H9 (cell line): ENCODE results near the gene CMSS1. TPM values are rescaled to one million over a fixed set of nuclear protein-coding genes. Genes with fewer than 3 reads are reported as not detected.

Experiments
- DNase-seq: peaks from one replicate; pipeline ENCODE4 v3.0.0-alpha.2; 2017
- H2AFZ ChIP-seq: one replicate; pipeline ENCODE4 v1.6.1; 2013; ENCODE audit warnings: mild to moderate bottlenecking, low read length, control low read depth, moderate library complexity
- H2AK5ac ChIP-seq: 2 replicates; pipeline ENCODE4 v1.6.1; 2013; ENCODE audit warnings: low read length, control low read depth, mixed read lengths; ENCODE audit not compliant: insufficient read length
- H2BK120ac ChIP-seq: one replicate; pipeline ENCODE4 v1.6.1; 2013; ENCODE audit warnings: low read depth, mild to moderate bottlenecking, low read length, control low read depth, inconsistent platforms; ENCODE audit not compliant: poor library complexity, severe bottlenecking
- H2BK12ac ChIP-seq: 2 replicates; pipeline ENCODE4 v1.6.1; 2013; ENCODE audit warnings: low read length, control low read depth, mixed read lengths, low read depth; ENCODE audit not compliant: insufficient read length
- H2BK15ac ChIP-seq: 2 replicates; pipeline ENCODE4 v1.6.1; 2013; ENCODE audit warnings: low read depth, low read length, control low read depth
- H2BK20ac ChIP-seq: one replicate; pipeline ENCODE4 v1.6.1; 2013; ENCODE audit warnings: low read depth, mild to moderate bottlenecking, low read length, control low read depth, inconsistent platforms; ENCODE audit not compliant: poor library complexity, severe bottlenecking
- H2BK5ac ChIP-seq: 2 replicates; pipeline ENCODE4 v1.6.1; 2013; ENCODE audit warnings: low read length, control low read depth, mixed read lengths; ENCODE audit not compliant: insufficient read length
- H3K14ac ChIP-seq: 2 replicates; pipeline ENCODE4 v1.6.1; 2013; ENCODE audit warnings: low read length, control low read depth; ENCODE audit not compliant: insufficient read depth
- H3K18ac ChIP-seq: 2 replicates; pipeline ENCODE4 v1.6.1; 2013; ENCODE audit warnings: low read depth, mild to moderate bottlenecking, mixed read lengths, low read length, control low read depth; ENCODE audit not compliant: insufficient read length
- H3K23ac ChIP-seq: 2 replicates; pipeline ENCODE4 v1.6.1; 2013; ENCODE audit warnings: low read length, control low read depth, mixed read lengths, low read depth; ENCODE audit not compliant: insufficient read length
- H3K23me2 ChIP-seq: 2 replicates; pipeline ENCODE4 v1.6.1; 2013; ENCODE audit warnings: low read depth, mild to moderate bottlenecking, mixed read lengths, low read length, control low read depth; ENCODE audit not compliant: insufficient read length, poor library complexity, severe bottlenecking
- H3K27ac ChIP-seq: 2 replicates; pipeline ENCODE4 v1.5.1; 2013; ENCODE audit warnings: low read length, control low read depth, mixed read lengths, low read depth; ENCODE audit not compliant: insufficient read length
- H3K27me3 ChIP-seq: 2 replicates; pipeline ENCODE4 v1.6.1; 2013; ENCODE audit warnings: low read length, control low read depth, inconsistent platforms; ENCODE audit not compliant: insufficient read depth
- H3K4ac ChIP-seq: 2 replicates; pipeline ENCODE4 v1.6.1; 2013; ENCODE audit warnings: low read depth, mild to moderate bottlenecking, control low read depth, inconsistent platforms, low read length, moderate library complexity
- H3K4me1 ChIP-seq: 2 replicates; pipeline ENCODE4 v1.6.1; 2013; ENCODE audit warnings: low read length, control low read depth, inconsistent platforms; ENCODE audit not compliant: insufficient read depth
- H3K4me2 ChIP-seq: 2 replicates; pipeline ENCODE4 v1.6.1; 2013; ENCODE audit warnings: low read length, control low read depth, mixed read lengths; ENCODE audit not compliant: insufficient read length, insufficient read depth
- H3K56ac ChIP-seq: 2 replicates; pipeline ENCODE4 v1.6.1; 2013; ENCODE audit warnings: low read depth, mild to moderate bottlenecking, mixed read lengths, low read length, control low read depth; ENCODE audit not compliant: insufficient read length
- H3K79me1 ChIP-seq: 2 replicates; pipeline ENCODE4 v1.6.1; 2013; ENCODE audit warnings: low read depth, mild to moderate bottlenecking, moderate library complexity, low read length, control low read depth, inconsistent platforms; ENCODE audit not compliant: insufficient read depth, poor library complexity, severe bottlenecking
- H3K79me2 ChIP-seq: 2 replicates; pipeline ENCODE4 v1.6.1; 2013; ENCODE audit warnings: low read length, control low read depth, inconsistent platforms; ENCODE audit not compliant: insufficient read depth
- H3K9ac ChIP-seq: 2 replicates; pipeline ENCODE4 v1.6.1; 2013; ENCODE audit warnings: low read length, control low read depth, mixed read lengths; ENCODE audit not compliant: insufficient read length; ENCODE audit errors: extremely low read depth
- H3K9me3 ChIP-seq: one replicate; pipeline ENCODE4 v1.6.1; 2013; ENCODE audit warnings: low read depth, low read length, inconsistent platforms; ENCODE audit not compliant: control insufficient read depth
- H3T11ph ChIP-seq: one replicate; pipeline ENCODE4 v1.6.1; 2013; ENCODE audit warnings: mild to moderate bottlenecking, low read length, control low read depth, inconsistent platforms
- H4K20me1 ChIP-seq: one replicate; pipeline ENCODE4 v1.6.1; 2013; ENCODE audit not compliant: control insufficient read depth, insufficient read length, insufficient read depth
- H4K5ac ChIP-seq: 2 replicates; pipeline ENCODE4 v1.6.1; 2013; ENCODE audit warnings: low read depth, mild to moderate bottlenecking, mixed read lengths, low read length, control low read depth; ENCODE audit not compliant: insufficient read length
- H4K8ac ChIP-seq: replicated peaks from 2 replicates; pipeline ENCODE4 v1.6.1; 2013; ENCODE audit warnings: low read length, control low read depth, mixed read lengths, low read depth; ENCODE audit not compliant: insufficient read length
- H4K91ac ChIP-seq: 2 replicates; pipeline ENCODE4 v1.6.1; 2013; ENCODE audit warnings: low read depth, mild to moderate bottlenecking, moderate library complexity, mixed read lengths, low read length, control low read depth; ENCODE audit not compliant: insufficient read length
- H3K27ac Mint-ChIP-seq, 3 experiments: 2 replicates in 2 of 3; 3 replicates in 1 of 3; pipeline ENCODE4 v1.8.0; 2020 to 2021; ENCODE audit warnings: mixed read lengths in 3 of 3, mild to moderate bottlenecking in 1 of 3, moderate library complexity in 1 of 3
- H3K27me3 Mint-ChIP-seq: 2 replicates; pipeline ENCODE4 v1.8.0; 2021; ENCODE audit warnings: low read depth, mild to moderate bottlenecking, moderate library complexity, mixed read lengths
- H3K36me3 Mint-ChIP-seq, 3 experiments: 2 replicates in 2 of 3; 3 replicates in 1 of 3; pipeline ENCODE4 v1.8.0; 2020 to 2021; ENCODE audit warnings: low read depth in 3 of 3, mixed read lengths in 3 of 3; ENCODE audit not compliant: insufficient read depth in 1 of 3
- H3K4me1 Mint-ChIP-seq, 2 experiments: 2 replicates each; pipeline ENCODE4 v1.8.0; 2020; ENCODE audit warnings: mixed read lengths in 2 of 2
- H3K4me3 Mint-ChIP-seq, 2 experiments: 2 replicates in 1 of 2; 3 replicates in 1 of 2; pipeline ENCODE4 v1.8.0; 2020 to 2021; ENCODE audit warnings: mild to moderate bottlenecking in 2 of 2, mixed read lengths in 2 of 2, moderate library complexity in 1 of 2
- H3K9me3 Mint-ChIP-seq, 2 experiments: 2 replicates in 1 of 2; 3 replicates in 1 of 2; pipeline ENCODE4 v1.8.0; 2020; ENCODE audit warnings: mild to moderate bottlenecking in 2 of 2, mixed read lengths in 2 of 2, moderate library complexity in 1 of 2
- WGBS: extraction: QIAGEN DNeasy Blood & Tissue Kit; methylation state at CpG from one replicate; pipeline ENCODE4 v1.1.7; 2013; ENCODE audit warnings: missing lambda C conversion rate, low lambda C conversion rate, mixed read lengths; ENCODE audit not compliant: insufficient read length; ENCODE audit errors: extremely low coverage; 5-methylcytosine and 5-hydroxymethylcytosine counted together
- total RNA-seq: library from RNA; stranded (reverse); gene quantifications from 2 replicates; pipeline ENCODE4 v1.2.1, GENCODE V29; 2021
- TF ChIP-seq, protein P1 (sequence below): fragments of 200-600 bp; sonication (generic); conservative IDR thresholded peaks from 3 replicates; pipeline ENCODE4 v1.8.0; 2021; ENCODE audit warnings: antibody characterized with exemption, mild to moderate bottlenecking

CMSS1 gene
- total RNA-seq, 1 experiment from 2014 or later, result 61.8 TPM

DNA sequence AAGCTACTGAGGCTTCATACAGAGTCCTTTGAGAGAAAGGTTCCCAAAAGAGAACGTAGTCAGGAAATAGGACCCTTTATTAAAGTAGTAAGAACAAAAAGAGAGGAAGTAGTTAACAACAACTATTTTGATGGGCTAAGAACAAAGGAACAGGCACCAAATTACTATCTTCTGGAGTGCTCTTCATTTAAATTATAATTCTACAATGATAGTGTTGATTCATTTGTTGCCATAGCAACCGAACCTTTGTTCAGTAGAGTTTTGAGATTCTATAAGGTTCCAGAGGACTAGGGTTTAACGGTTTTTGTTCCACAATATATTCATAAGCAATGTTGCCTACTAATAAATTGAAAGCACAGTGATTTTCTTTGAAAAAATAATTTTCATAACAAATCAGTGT is 78.8 kb downstream of the CMSS1 start:
- Histone ChIP-seq H3K27ac (peak overlapping the region; percentile 90), H2BK5ac (no peak overlapping the region), H2BK15ac (no peak overlapping the region), H2AK5ac (peak overlapping the region; percentile 54), H3K79me2 (no peaks in the 10 kb centered on the region; the same call in 1 of the 2 replicates), H3K56ac (no peak overlapping the region), H4K8ac (no peak overlapping the region), H3K9me3 (no peaks in the 10 kb centered on the region), H3K9ac (no peak overlapping the region), H2AFZ (no peak overlapping the region), H4K5ac (no peak overlapping the region), H3T11ph (no peak overlapping the region), H3K4me1 (peaks cover 6% of the 10 kb centered on the region; the same call in 1 of the 2 replicates), H4K20me1 (no peaks in the 10 kb centered on the region), H3K79me1 (no peaks in the 10 kb centered on the region), H3K4ac (no peak overlapping the region; the same call in 1 of the 2 replicates), H3K27me3 (no peaks in the 10 kb centered on the region), H2BK12ac (no peak overlapping the region), H3K14ac (no peak overlapping the region), H3K23me2 (no peaks in the 10 kb centered on the region), H2BK20ac (no peak overlapping the region), H4K91ac (no peak overlapping the region), H3K23ac (no peak overlapping the region), H2BK120ac (no peak overlapping the region), H3K18ac (no peak overlapping the region), H3K4me2 (no peak overlapping the region)
- no peaks in the 10 kb centered on the region for H3K27me3 Mint-ChIP-seq
- DNase-seq, result no peak
- WGBS, result no CpG with 5 or more reads among the region's 3 CpGs
- peak overlapping the region; percentile 76 to 93 (median 79); a peak in 5 of 7 replicates for H3K27ac Mint-ChIP-seq
- TF ChIP-seq, protein P1, sequence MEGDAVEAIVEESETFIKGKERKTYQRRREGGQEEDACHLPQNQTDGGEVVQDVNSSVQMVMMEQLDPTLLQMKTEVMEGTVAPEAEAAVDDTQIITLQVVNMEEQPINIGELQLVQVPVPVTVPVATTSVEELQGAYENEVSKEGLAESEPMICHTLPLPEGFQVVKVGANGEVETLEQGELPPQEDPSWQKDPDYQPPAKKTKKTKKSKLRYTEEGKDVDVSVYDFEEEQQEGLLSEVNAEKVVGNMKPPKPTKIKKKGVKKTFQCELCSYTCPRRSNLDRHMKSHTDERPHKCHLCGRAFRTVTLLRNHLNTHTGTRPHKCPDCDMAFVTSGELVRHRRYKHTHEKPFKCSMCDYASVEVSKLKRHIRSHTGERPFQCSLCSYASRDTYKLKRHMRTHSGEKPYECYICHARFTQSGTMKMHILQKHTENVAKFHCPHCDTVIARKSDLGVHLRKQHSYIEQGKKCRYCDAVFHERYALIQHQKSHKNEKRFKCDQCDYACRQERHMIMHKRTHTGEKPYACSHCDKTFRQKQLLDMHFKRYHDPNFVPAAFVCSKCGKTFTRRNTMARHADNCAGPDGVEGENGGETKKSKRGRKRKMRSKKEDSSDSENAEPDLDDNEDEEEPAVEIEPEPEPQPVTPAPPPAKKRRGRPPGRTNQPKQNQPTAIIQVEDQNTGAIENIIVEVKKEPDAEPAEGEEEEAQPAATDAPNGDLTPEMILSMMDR, result no peak
- no peaks in the 10 kb centered on the region for H3K36me3 Mint-ChIP-seq
- no peaks in the 10 kb centered on the region for H3K9me3 Mint-ChIP-seq
- H3K4me1 Mint-ChIP-seq, result peaks cover 12 to 21% of the 10 kb centered on the region in 2 experiments
- peak overlapping the region in 1 of 2 experiments; percentile 4; a peak in 1 of 5 replicates for H3K4me3 Mint-ChIP-seq
